Chondrocyte (in vitro differentiated cells): ENCODE data around the gene SNAP47. TPM values are rescaled to one million over a fixed set of nuclear protein-coding genes. Genes with fewer than 3 reads are reported as not detected.

Experiments used
- DNase-seq: peaks from one replicate; pipeline ENCODE4 v3.0.0; 2021; ENCODE audit warnings: mixed read lengths, low spot score
- H3K27ac Mint-ChIP-seq: one replicate; pipeline ENCODE4 v1.8.0; 2021; ENCODE audit warnings: mild to moderate bottlenecking, moderate library complexity, mixed read lengths; ENCODE audit not compliant: unreplicated experiment
- H3K27me3 Mint-ChIP-seq: 2 replicates; pipeline ENCODE4 v1.8.0; 2021; ENCODE audit warnings: low read depth, mixed read lengths
- H3K36me3 Mint-ChIP-seq: 2 replicates; pipeline ENCODE4 v1.8.0; 2021; ENCODE audit warnings: low read depth, mixed read lengths
- H3K4me1 Mint-ChIP-seq: 2 replicates; pipeline ENCODE4 v1.8.0; 2021; ENCODE audit warnings: low read depth, mild to moderate bottlenecking, mixed read lengths
- H3K4me3 Mint-ChIP-seq: one replicate; pipeline ENCODE4 v1.8.0; 2021; ENCODE audit warnings: mild to moderate bottlenecking, moderate library complexity, mixed read lengths; ENCODE audit not compliant: unreplicated experiment
- H3K9me3 Mint-ChIP-seq: 2 replicates; pipeline ENCODE4 v1.8.0; 2021; ENCODE audit warnings: low read depth, mixed read lengths
- total RNA-seq: library from RNA; stranded (reverse); gene quantifications from 3 replicates; pipeline ENCODE4 v1.2.1, GENCODE V29; 2021
- TF ChIP-seq, protein P1 (sequence below): fragments of 200-600 bp; sonication (generic); IDR thresholded peaks from 2 replicates; pipeline ENCODE4 v1.5.0; 2021; ENCODE audit warnings: antibody characterized with exemption, mild to moderate bottlenecking, moderate library complexity

Gene SNAP47
- total RNA-seq, 1 donor from 2014 or later, result 22.5 TPM

- H3K36me3 Mint-ChIP-seq, result peaks cover 7% of the 10 kb centered on the region
- H3K4me1 Mint-ChIP-seq, result no peaks in the 10 kb centered on the region
- TF ChIP-seq, protein P1, sequence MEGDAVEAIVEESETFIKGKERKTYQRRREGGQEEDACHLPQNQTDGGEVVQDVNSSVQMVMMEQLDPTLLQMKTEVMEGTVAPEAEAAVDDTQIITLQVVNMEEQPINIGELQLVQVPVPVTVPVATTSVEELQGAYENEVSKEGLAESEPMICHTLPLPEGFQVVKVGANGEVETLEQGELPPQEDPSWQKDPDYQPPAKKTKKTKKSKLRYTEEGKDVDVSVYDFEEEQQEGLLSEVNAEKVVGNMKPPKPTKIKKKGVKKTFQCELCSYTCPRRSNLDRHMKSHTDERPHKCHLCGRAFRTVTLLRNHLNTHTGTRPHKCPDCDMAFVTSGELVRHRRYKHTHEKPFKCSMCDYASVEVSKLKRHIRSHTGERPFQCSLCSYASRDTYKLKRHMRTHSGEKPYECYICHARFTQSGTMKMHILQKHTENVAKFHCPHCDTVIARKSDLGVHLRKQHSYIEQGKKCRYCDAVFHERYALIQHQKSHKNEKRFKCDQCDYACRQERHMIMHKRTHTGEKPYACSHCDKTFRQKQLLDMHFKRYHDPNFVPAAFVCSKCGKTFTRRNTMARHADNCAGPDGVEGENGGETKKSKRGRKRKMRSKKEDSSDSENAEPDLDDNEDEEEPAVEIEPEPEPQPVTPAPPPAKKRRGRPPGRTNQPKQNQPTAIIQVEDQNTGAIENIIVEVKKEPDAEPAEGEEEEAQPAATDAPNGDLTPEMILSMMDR, result no peak
- H3K4me3 Mint-ChIP-seq, result no peak overlapping the region
- DNase-seq, result peak; percentile 85
- no peak overlapping the region for H3K27ac Mint-ChIP-seq
- H3K27me3 Mint-ChIP-seq, result no peaks in the 10 kb centered on the region
- no peaks in the 10 kb centered on the region for H3K9me3 Mint-ChIP-seq
These were observed 12.8 kb downstream of the SNAP47 start for GRCh38 chr1:227747948-227748495.

DNA sequence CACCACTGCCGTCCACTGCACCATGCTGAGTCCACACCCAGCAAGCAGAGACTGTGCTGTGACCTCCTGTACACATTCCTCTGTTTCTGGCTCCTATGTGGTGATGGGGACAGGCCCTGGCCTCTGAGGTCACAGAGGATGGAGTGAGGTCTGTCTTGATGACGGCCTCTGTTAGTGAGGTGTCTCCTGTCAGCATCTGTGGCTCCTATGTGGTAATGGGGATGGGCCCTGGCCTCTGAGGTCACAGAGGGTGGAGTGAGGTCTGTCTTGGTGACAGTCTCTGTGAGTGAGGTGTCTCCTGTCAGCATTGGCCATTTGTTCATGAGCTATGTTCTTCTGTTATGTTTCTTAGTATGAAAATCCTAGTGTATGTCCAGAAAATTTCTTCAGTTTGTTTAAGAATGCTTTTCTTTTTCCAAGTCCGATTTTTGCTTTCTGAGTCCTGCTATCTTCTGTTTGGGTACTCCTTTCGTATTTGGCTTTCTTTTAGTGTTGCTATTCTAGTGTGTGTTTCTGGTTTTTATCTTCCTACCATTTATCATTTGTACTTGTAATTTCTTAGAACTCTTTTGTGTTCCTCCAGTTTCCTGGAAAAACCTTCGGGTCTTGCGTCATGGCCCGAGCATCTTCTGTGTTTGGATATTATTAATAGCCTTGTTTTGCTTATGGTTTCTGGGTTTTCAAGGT is 13.4 kb downstream of the SNAP47 start:
- H3K36me3 Mint-ChIP-seq, result peaks cover 7% of the 10 kb centered on the region
- H3K27ac Mint-ChIP-seq, result no peak overlapping the region
- H3K4me1 Mint-ChIP-seq, result no peaks in the 10 kb centered on the region
- H3K27me3 Mint-ChIP-seq, result no peaks in the 10 kb centered on the region
- H3K4me3 Mint-ChIP-seq, result no peak overlapping the region
- no peak for DNase-seq
- TF ChIP-seq, protein P1, result no peak
- H3K9me3 Mint-ChIP-seq, result no peaks in the 10 kb centered on the region

- no peaks in the 10 kb centered on the region for H3K9me3 Mint-ChIP-seq
- TF ChIP-seq, protein P1, result no peak
- no peak overlapping the region for H3K27ac Mint-ChIP-seq
- H3K4me1 Mint-ChIP-seq, result no peaks in the 10 kb centered on the region
- no peaks in the 10 kb centered on the region for H3K27me3 Mint-ChIP-seq
- no peak overlapping the region for H3K4me3 Mint-ChIP-seq
- DNase-seq, result no peak
- H3K36me3 Mint-ChIP-seq, result peaks cover 7% of the 10 kb centered on the region
These were observed 14.0 kb downstream of the SNAP47 start for GRCh38 chr1:227749225-227749624.

- DNase-seq, result peak; percentile 85
- Mint-ChIP-seq H3K27ac (no peak overlapping the region), H3K36me3 (peaks cover 7% of the 10 kb centered on the region), H3K4me1 (no peaks in the 10 kb centered on the region), H3K27me3 (no peaks in the 10 kb centered on the region), H3K9me3 (no peaks in the 10 kb centered on the region), H3K4me3 (no peak overlapping the region)
- TF ChIP-seq, protein P1, result no peak
These were observed 14.9 kb downstream of the SNAP47 start for GRCh38 chr1:227749916-227750710.

- TF ChIP-seq, protein P1, result no peak
- Mint-ChIP-seq H3K27me3 (no peaks in the 10 kb centered on the region), H3K9me3 (no peaks in the 10 kb centered on the region), H3K4me3 (no peak overlapping the region), H3K4me1 (peaks cover 15% of the 10 kb centered on the region), H3K36me3 (peaks cover 5% of the 10 kb centered on the region), H3K27ac (no peak overlapping the region)
- DNase-seq, result no peak
These were observed 18.9 kb downstream of the SNAP47 start for GRCh38 chr1:227753999-227754711.
